ENCODE results near the gene MPZL2.

Gene MPZL2

GRCh38 chr11:118305726-118306125, 41.6 kb upstream of the MPZL2 start:
- no peak overlapping the region for H3K4me3 ChIP-seq (replicated peaks; ENCODE audit: insufficient read depth, low read length)
- H3K27ac ChIP-seq (replicated peaks) = no peak overlapping the region
- TF ChIP-seq POLR2AphosphoS5 (IDR thresholded peaks at IDR 0.05; ENCODE audit: low read depth) = no peak
- TF ChIP-seq GABPA (IDR thresholded peaks at IDR 0.05; ENCODE audit: low read depth) = no peak
- no peak for TF ChIP-seq CTCF (IDR thresholded peaks at IDR 0.05; ENCODE audit: insufficient read depth, low read length)
- TF ChIP-seq REST (IDR thresholded peaks at IDR 0.05; ENCODE audit: insufficient replicate concordance, low read depth) = no peak
- no peak for TF ChIP-seq SPI1 (IDR thresholded peaks at IDR 0.05; ENCODE audit: borderline replicate concordance, low read depth)
- no peaks in the 10 kb centered on the region for H3K27me3 ChIP-seq (ENCODE audit: insufficient read depth, poor library complexity, severe bottlenecking)
- DNase-seq (ENCODE audit: low read depth in 1 of 2, low spot score in 1 of 2) = no peak

GRCh38 chr11:118304568-118305248, 40.6 kb upstream of the MPZL2 start, which contains the start of gene CD3E:
Gene CD3E (plus strand): TSS chr11:118304730. CDS start chr11:118304953, 223 bp downstream.
- Histone ChIP-seq H3K27me3 (ENCODE audit: insufficient read depth, poor library complexity, severe bottlenecking) (no peaks in the 10 kb centered on the region), H3K4me3 (replicated peaks; ENCODE audit: insufficient read depth, low read length) (no peak within 1 kb of the TSS), H3K27ac (replicated peaks) (no peak within 1 kb of the TSS)
- TF ChIP-seq REST (IDR thresholded peaks at IDR 0.05; ENCODE audit: insufficient replicate concordance, low read depth) (no peak), POLR2AphosphoS5 (IDR thresholded peaks at IDR 0.05; ENCODE audit: low read depth) (no peak), CTCF (IDR thresholded peaks at IDR 0.05; ENCODE audit: insufficient read depth, low read length) (no peak), GABPA (IDR thresholded peaks at IDR 0.05; ENCODE audit: low read depth) (no peak), SPI1 (IDR thresholded peaks at IDR 0.05; ENCODE audit: borderline replicate concordance, low read depth) (no peak)
- DNase-seq (ENCODE audit: low read depth in 1 of 2, low spot score in 1 of 2) = peak in 1 of 2 experiments; percentile 13

GRCh38 chr11:118304227-118304567, 40.1 kb upstream of the MPZL2 start:
- Histone ChIP-seq H3K4me3 (replicated peaks; ENCODE audit: insufficient read depth, low read length) (no peak overlapping the region), H3K27me3 (ENCODE audit: insufficient read depth, poor library complexity, severe bottlenecking) (no peaks in the 10 kb centered on the region), H3K27ac (replicated peaks) (no peak overlapping the region)
- DNase-seq (ENCODE audit: low read depth in 1 of 2, low spot score in 1 of 2) = no peak
- TF ChIP-seq POLR2AphosphoS5 (IDR thresholded peaks at IDR 0.05; ENCODE audit: low read depth) (no peak), GABPA (IDR thresholded peaks at IDR 0.05; ENCODE audit: low read depth) (no peak), CTCF (IDR thresholded peaks at IDR 0.05; ENCODE audit: insufficient read depth, low read length) (no peak), SPI1 (IDR thresholded peaks at IDR 0.05; ENCODE audit: borderline replicate concordance, low read depth) (no peak), REST (IDR thresholded peaks at IDR 0.05; ENCODE audit: insufficient replicate concordance, low read depth) (no peak)

Data from HL-60 (cell line).